Neural crest cell (in vitro differentiated cells): ENCODE data around the gene HOXA10. TPM values are rescaled to one million over a fixed set of nuclear protein-coding genes. Genes with fewer than 3 reads are reported as not detected.

Experiments used
- DNase-seq: peaks from one replicate; pipeline ENCODE4 v3.0.0; 2021; ENCODE audit warnings: low read depth, mixed read lengths, low spot score
- H3K27ac Mint-ChIP-seq: one replicate; pipeline ENCODE4 v1.8.0; 2021; ENCODE audit warnings: mild to moderate bottlenecking, mixed read lengths; ENCODE audit not compliant: unreplicated experiment
- H3K27me3 Mint-ChIP-seq: 2 replicates; pipeline ENCODE4 v1.8.0; 2021; ENCODE audit warnings: low read depth, mild to moderate bottlenecking, mixed read lengths
- H3K36me3 Mint-ChIP-seq: 2 replicates; pipeline ENCODE4 v1.8.0; 2021; ENCODE audit warnings: low read depth, mild to moderate bottlenecking, mixed read lengths
- H3K4me1 Mint-ChIP-seq: 2 replicates; pipeline ENCODE4 v1.8.0; 2021; ENCODE audit warnings: mixed read lengths
- H3K4me3 Mint-ChIP-seq: one replicate; pipeline ENCODE4 v1.8.0; 2021; ENCODE audit warnings: mild to moderate bottlenecking, mixed read lengths
- H3K9me3 Mint-ChIP-seq: 2 replicates; pipeline ENCODE4 v1.8.0; 2021; ENCODE audit warnings: mixed read lengths
- long read RNA-seq: library from polyadenylated mRNA; unstranded; transcript quantifications from one replicate; pipeline ENCODE4 v2.0.0, GENCODE V29; 2020
- total RNA-seq: library from RNA; stranded (reverse); gene quantifications from 2 replicates; pipeline ENCODE4 v1.2.1, GENCODE V29; 2021
- TF ChIP-seq, protein P1 (sequence below): fragments of 200-600 bp; sonication (generic); conservative IDR thresholded peaks from 2 replicates; pipeline ENCODE4 v1.5.0; 2021; ENCODE audit warnings: antibody characterized with exemption, mild to moderate bottlenecking

Gene HOXA10
- total RNA-seq: 0.35 TPM in 1 of 2 replicates, not detected in the other
- long read RNA-seq: 0 reads

DNA sequence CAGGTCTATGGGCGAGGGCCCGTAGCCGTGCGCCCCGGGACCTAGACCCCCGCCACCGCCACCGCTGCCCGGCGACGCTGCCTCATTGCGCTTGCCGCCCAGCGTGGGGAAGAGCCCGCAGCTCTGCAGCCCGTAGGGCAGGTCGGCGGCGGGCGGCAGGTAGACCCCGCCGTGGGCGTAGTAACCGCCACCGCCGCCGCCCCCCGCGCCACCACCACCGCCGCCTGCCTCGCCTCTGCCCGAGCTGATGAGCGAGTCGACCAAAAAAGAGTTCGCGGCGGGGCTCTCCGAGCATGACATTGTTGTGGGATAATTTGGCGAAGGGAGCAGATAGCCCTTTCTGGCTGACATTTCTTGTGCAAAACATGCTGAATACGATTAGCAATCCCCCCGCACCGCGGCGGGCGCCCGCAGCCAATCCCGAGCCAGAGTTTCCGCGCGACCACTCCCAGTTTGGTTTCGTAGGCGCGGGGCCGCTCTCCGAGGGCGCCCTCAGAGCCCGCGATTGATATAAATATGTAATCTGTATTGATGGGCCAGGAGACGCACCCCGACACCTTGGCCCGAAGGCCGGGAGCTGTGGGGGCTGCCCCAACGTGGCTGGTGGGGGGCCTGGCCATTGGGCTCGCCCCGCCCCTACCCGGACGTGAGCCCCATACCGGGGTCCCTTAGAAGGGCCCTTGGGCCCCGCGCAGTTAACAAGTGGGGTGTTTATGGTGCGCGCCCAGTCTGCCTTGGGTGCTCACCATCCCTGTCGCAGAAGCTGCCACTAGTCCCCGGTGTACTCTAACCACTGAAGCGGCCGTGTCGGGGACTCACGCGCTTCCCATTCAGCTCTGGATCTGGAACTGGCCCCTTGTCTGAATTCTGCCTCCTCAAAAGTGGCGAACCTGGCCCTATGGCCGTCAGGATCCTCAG lies at the start of gene HOXA10:
HOXA10 (minus strand) TSS at position 365 of the 918 bp plus-strand sequence; CDS start at position 351, 14 bp downstream.
- Mint-ChIP-seq H3K4me3 (peak within 1 kb of the TSS; percentile 72), H3K36me3 (peaks cover 5% of the 10 kb centered on the region), H3K9me3 (no peaks in the 10 kb centered on the region), H3K27me3 (peaks cover 93% of the 10 kb centered on the region), H3K27ac (no peak within 1 kb of the TSS), H3K4me1 (peaks cover 8% of the 10 kb centered on the region)
- no peak for DNase-seq
- TF ChIP-seq, protein P1, sequence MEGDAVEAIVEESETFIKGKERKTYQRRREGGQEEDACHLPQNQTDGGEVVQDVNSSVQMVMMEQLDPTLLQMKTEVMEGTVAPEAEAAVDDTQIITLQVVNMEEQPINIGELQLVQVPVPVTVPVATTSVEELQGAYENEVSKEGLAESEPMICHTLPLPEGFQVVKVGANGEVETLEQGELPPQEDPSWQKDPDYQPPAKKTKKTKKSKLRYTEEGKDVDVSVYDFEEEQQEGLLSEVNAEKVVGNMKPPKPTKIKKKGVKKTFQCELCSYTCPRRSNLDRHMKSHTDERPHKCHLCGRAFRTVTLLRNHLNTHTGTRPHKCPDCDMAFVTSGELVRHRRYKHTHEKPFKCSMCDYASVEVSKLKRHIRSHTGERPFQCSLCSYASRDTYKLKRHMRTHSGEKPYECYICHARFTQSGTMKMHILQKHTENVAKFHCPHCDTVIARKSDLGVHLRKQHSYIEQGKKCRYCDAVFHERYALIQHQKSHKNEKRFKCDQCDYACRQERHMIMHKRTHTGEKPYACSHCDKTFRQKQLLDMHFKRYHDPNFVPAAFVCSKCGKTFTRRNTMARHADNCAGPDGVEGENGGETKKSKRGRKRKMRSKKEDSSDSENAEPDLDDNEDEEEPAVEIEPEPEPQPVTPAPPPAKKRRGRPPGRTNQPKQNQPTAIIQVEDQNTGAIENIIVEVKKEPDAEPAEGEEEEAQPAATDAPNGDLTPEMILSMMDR: no peak

DNA sequence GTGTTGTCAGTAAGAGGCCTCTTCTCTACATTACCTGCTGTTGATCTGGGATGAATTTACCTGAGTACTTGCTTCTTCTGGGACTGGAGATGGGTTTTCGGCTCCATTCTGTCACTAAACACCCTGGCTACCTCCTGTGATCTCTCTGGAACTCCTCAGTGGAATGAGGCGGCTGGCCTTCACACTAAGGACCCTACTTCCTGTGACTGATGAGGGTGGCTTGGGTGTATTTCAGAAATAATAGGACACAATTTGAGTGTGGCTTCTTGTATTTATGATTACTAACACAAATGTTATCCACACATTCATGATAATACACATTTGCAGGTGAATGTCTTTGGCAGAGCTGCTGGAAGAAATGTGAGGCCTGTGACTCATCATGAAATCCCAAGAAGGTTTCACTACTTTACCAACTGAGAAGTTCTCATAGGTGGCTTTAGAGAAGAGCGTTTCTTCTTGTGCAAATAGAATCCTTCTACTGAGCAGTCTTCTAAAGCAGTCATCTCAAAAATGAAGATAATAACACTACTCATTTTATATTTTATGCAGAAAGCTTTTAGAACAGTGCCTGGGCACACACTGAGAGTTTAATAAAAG lies 47.2 kb upstream of the HOXA10 start:
- no peak overlapping the region for H3K4me3 Mint-ChIP-seq
- peaks cover 95% of the 10 kb centered on the region for H3K27me3 Mint-ChIP-seq
- H3K9me3 Mint-ChIP-seq: no peaks in the 10 kb centered on the region
- peaks cover 4% of the 10 kb centered on the region for H3K4me1 Mint-ChIP-seq
- no peaks in the 10 kb centered on the region for H3K36me3 Mint-ChIP-seq
- TF ChIP-seq, protein P1: no peak
- DNase-seq: no peak
- no peak overlapping the region for H3K27ac Mint-ChIP-seq

DNA sequence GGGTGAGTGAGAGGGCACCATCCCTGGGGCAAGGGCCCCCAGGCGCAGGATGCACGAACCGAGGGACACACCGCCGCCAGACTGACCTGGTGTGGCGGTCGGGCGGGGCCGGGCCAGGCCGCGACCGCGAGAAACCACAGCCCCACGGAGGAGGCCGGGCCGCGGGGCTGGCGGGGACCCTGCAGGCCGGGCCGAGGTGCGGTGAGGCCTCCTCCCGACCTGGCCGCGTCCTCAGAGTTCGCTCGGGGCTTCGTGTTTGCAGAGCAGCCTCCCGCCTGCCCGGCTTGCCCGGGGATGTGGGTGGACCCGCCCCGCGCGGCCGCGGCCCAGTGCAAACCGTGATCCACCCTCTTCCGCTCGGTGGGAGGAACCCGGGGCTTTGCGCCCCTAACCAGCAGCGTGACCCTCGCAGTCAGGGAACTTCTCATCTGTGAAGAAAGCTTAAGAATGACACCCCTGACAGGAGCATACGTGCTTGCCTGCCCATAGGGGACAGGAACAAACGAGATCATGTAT lies 46.4 kb upstream of the HOXA10 start:
- H3K27ac Mint-ChIP-seq: no peak overlapping the region
- no peak overlapping the region for H3K4me3 Mint-ChIP-seq
- no peak for DNase-seq
- TF ChIP-seq, protein P1: no peak
- H3K9me3 Mint-ChIP-seq: no peaks in the 10 kb centered on the region
- peaks cover 95% of the 10 kb centered on the region for H3K27me3 Mint-ChIP-seq
- H3K36me3 Mint-ChIP-seq: no peaks in the 10 kb centered on the region
- peaks cover 4% of the 10 kb centered on the region for H3K4me1 Mint-ChIP-seq

DNA sequence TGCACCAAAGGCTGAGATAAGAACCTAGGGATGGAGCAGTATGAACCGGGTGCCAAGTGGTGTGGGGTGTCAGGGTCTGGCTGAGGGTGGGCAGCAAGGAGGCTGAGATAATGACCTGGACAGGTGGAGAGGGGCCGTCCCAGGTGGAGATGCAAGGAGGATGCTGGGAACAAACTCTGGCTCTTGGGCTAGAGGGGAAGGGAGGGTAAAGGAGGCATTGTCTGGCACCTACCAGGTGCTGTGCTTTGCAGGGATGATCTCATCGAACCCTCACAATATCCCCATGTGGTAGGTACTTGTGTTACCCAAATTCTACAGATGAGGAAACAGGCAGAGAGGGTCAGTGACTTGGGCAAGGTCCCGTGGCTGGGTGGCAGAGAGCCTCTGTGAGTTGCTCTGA lies 45.7 kb upstream of the HOXA10 start:
- no peak overlapping the region for H3K27ac Mint-ChIP-seq
- no peaks in the 10 kb centered on the region for H3K9me3 Mint-ChIP-seq
- TF ChIP-seq, protein P1: no peak
- peaks cover 95% of the 10 kb centered on the region for H3K27me3 Mint-ChIP-seq
- DNase-seq: no peak
- H3K4me3 Mint-ChIP-seq: no peak overlapping the region
- H3K4me1 Mint-ChIP-seq: no peaks in the 10 kb centered on the region
- no peaks in the 10 kb centered on the region for H3K36me3 Mint-ChIP-seq

DNA sequence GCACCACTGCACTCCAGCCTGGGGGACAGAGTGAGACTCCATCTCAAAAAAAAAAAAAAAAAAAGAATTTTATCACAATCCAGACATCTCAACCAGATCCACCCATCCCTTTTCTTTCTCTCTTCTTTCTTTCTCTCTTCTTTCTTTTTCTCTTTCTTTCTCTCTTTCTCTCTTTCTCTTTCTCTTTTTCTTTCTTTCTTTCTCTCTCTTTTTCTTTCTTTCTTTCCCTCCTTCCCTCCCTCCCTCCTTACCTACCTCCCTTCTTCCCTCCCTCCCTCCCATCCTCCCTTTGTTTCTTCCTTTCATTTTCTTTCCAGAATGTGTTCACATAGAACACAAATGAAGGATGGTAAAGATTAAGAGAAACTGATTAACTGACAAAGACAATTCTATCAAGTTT lies 43.8 kb upstream of the HOXA10 start:
- no peaks in the 10 kb centered on the region for H3K36me3 Mint-ChIP-seq
- no peaks in the 10 kb centered on the region for H3K4me1 Mint-ChIP-seq
- H3K27me3 Mint-ChIP-seq: peaks cover 94% of the 10 kb centered on the region
- no peak overlapping the region for H3K27ac Mint-ChIP-seq
- no peak overlapping the region for H3K4me3 Mint-ChIP-seq
- DNase-seq: no peak
- no peaks in the 10 kb centered on the region for H3K9me3 Mint-ChIP-seq
- TF ChIP-seq, protein P1: no peak
